Retinal pigment epithelial cell (primary cell): Measurements from ENCODE around the gene PREP.

Experiments used
- DNase-seq: peaks from one replicate; pipeline ENCODE4 v3.0.0-alpha.2; 2010; ENCODE audit warnings: low read depth
- H3K4me3 ChIP-seq: 2 replicates; pipeline ENCODE4 v1.5.1; 2011; ENCODE audit warnings: mild to moderate bottlenecking, low read length, control low read depth, moderate library complexity
- CTCF ChIP-seq: conservative IDR thresholded peaks from 2 replicates; pipeline ENCODE4 v1.5.1; 2011; ENCODE audit warnings: low read depth, low read length, control low read depth, inconsistent platforms

Gene PREP

GRCh38 chr6:105269390-105269789 lies 133.5 kb downstream of the PREP start:
- TF ChIP-seq CTCF = no peak
- DNase-seq = no peak

GRCh38 chr6:105263685-105264610 lies 138.9 kb downstream of the PREP start:
- H3K4me3 ChIP-seq = no peak overlapping the region
- peak; percentile 61 for DNase-seq
- no peak for TF ChIP-seq CTCF

More at GRCh38 chr6:105269390-105269789, 133.5 kb downstream of the PREP start:
- H3K4me3 ChIP-seq = no peak overlapping the region

- no peak for DNase-seq
- no peak for TF ChIP-seq CTCF
- H3K4me3 ChIP-seq = no peak overlapping the region
Measured at GRCh38 chr6:105259913-105260889, 142.7 kb downstream of the PREP start.

- no peak for TF ChIP-seq CTCF
- H3K4me3 ChIP-seq = no peak overlapping the region
- DNase-seq = peak; percentile 60
Measured at GRCh38 chr6:105258816-105259215, 144.1 kb downstream of the PREP start.

GRCh38 chr6:105257340-105257739 lies 145.5 kb downstream of the PREP start:
- TF ChIP-seq CTCF = no peak
- H3K4me3 ChIP-seq = no peak overlapping the region
- no peak for DNase-seq

GRCh38 chr6:105256619-105257018 lies 146.3 kb downstream of the PREP start:
- no peak overlapping the region for H3K4me3 ChIP-seq
- no peak for DNase-seq
- TF ChIP-seq CTCF = no peak
